Activated T-cell treated with anti-CD3 and anti-CD28 coated beads, Interleukin-2, amount 50 U/mL, for 24 hours (primary cell): ENCODE results near the gene TMOD1.
"Not testable (repeated sequence)": the region's sequence is repeated elsewhere in the genome, so short reads cannot be mapped to it uniquely, and the experiment has no call there.

Experiments used
- DNase-seq: peaks from one replicate; pipeline ENCODE4 v3.0.0-alpha.2; 2020
- H3K27ac Mint-ChIP-seq: 2 replicates; pipeline ENCODE4 v1.8.0; 2020; ENCODE audit warnings: mild to moderate bottlenecking, mixed read lengths
- H3K27me3 Mint-ChIP-seq: 2 replicates; pipeline ENCODE4 v1.8.0; 2020; ENCODE audit warnings: mixed read lengths
- H3K36me3 Mint-ChIP-seq: 2 replicates; pipeline ENCODE4 v1.8.0; 2020; ENCODE audit warnings: low read depth, mixed read lengths
- H3K4me1 Mint-ChIP-seq: 2 replicates; pipeline ENCODE4 v1.8.0; 2020; ENCODE audit warnings: low read depth, mixed read lengths
- H3K4me3 Mint-ChIP-seq: 2 replicates; pipeline ENCODE4 v1.8.0; 2020; ENCODE audit warnings: mild to moderate bottlenecking, moderate library complexity, mixed read lengths
- H3K9me3 Mint-ChIP-seq: 2 replicates; pipeline ENCODE4 v1.8.0; 2020; ENCODE audit warnings: mixed read lengths

The TMOD1 gene

DNA sequence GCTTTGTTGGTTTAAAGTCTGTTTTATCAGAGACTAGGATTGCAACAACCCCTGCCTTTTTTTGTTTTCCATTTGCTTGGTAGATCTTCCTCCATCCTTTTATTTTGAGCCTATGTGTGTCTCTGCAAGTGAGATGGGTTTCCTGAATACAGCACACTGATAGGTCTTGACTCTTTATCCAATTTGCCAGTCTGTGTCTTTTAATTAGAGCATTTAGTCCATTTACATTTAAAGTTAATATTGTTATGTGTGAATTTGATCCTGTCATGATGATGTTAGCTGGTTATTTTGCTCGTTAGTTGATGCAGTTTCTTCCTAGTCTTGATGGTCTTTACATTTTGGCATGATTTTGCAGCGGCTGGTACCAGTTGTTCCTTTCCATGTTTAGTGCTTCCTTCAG is 83.3 kb downstream of the TMOD1 start:
- not testable (repeated sequence) for DNase-seq, H3K4me3 Mint-ChIP-seq, H3K4me1 Mint-ChIP-seq, H3K27me3 Mint-ChIP-seq, H3K36me3 Mint-ChIP-seq, H3K9me3 Mint-ChIP-seq, H3K27ac Mint-ChIP-seq

DNA sequence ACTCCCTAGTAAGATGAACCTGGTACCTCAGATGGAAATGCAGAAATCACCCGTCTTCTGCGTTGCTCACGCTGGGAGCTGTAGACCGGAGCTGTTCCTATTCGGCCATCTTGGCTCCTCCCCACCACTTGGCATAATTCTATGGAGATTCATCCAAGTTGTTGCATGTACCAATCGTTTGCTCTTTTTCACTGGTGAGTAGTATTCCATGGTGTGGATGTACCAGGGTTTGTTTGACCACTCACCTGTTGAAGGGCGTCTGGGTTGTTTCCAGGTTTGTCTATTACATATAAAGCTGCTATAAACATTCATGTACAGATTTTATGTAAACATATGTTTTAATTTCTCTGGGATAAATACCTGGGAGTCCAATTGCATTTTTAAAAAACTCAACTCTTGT is 85.4 kb downstream of the TMOD1 start:
- not testable (repeated sequence) for H3K27me3 Mint-ChIP-seq, H3K36me3 Mint-ChIP-seq, H3K27ac Mint-ChIP-seq, H3K4me3 Mint-ChIP-seq, H3K9me3 Mint-ChIP-seq, DNase-seq, H3K4me1 Mint-ChIP-seq

DNA sequence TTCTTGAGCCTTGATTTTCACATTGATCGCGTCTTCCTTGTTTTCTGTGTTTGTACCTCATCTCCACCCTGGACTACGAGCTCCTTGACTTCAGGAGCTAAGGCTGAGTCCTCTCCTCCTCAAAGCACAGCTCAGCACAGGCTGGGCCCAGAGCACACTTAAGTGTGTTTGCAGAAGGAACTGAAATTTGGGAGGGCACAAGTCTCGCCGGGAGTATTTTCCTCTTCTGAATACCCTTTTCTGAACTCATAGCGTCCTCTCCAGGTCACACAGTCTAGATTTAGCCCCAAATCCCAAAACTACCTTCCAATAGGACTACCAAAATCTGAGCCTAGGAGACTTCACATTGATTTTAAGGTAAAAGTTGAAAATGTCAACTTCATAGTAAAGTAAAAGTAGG is 90.1 kb downstream of the TMOD1 start:
- Mint-ChIP-seq H3K27ac (no peak overlapping the region), H3K27me3 (peaks cover 2% of the 10 kb centered on the region), H3K4me1 (no peaks in the 10 kb centered on the region), H3K36me3 (peaks cover 7% of the 10 kb centered on the region), H3K9me3 (peaks cover 5% of the 10 kb centered on the region), H3K4me3 (no peak overlapping the region)
- DNase-seq, result no peak

DNA sequence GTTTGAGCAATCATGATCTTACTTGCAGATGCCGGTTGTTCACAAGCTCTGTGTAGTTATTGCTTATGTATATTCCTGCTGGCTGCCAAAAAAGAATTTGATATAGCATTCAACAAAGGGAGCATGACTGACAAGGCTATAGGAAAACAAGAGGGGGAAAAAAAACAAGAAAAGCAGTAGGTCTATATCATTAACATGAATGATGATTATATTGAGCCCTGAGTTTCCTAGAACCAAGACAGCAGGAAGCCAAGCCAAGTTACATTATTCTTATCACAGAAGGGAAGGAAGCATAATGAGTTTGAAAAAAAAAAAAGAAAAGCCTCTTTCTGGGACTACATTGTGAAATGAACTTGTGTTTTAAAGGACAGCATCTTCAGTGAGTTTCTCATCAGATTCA is 90.7 kb downstream of the TMOD1 start:
- DNase-seq, result no peak
- no peak overlapping the region for H3K4me3 Mint-ChIP-seq
- peaks cover under 1% of the 10 kb centered on the region for H3K9me3 Mint-ChIP-seq
- H3K27ac Mint-ChIP-seq, result no peak overlapping the region
- peaks cover 2% of the 10 kb centered on the region for H3K27me3 Mint-ChIP-seq
- peaks cover 3% of the 10 kb centered on the region for H3K36me3 Mint-ChIP-seq
- H3K4me1 Mint-ChIP-seq, result no peaks in the 10 kb centered on the region

DNA sequence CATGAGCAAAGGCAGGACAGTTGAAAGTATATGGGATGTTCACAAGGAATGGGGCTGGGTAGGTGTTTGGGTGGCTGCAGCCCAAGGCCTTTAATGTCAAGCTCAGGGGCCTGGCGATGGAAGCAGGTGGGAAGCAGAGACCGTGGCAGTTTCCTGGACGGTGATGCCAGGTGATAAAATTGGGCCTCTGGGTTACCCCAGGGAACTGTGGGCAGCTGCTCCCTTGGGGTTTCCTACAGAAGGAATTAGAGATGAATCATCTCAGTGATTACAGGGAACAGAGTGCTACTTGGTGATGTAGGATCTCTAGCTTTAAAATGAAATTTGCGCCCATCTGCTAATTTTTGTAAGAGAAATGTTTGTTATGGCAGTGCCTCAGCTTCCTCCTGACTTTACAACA is 92.5 kb downstream of the TMOD1 start:
- H3K36me3 Mint-ChIP-seq, result no peaks in the 10 kb centered on the region
- DNase-seq, result no peak
- H3K9me3 Mint-ChIP-seq, result no peaks in the 10 kb centered on the region
- H3K4me1 Mint-ChIP-seq, result peaks cover 7% of the 10 kb centered on the region
- H3K27me3 Mint-ChIP-seq, result peaks cover 2% of the 10 kb centered on the region
- no peak overlapping the region for H3K4me3 Mint-ChIP-seq
- no peak overlapping the region for H3K27ac Mint-ChIP-seq

DNA sequence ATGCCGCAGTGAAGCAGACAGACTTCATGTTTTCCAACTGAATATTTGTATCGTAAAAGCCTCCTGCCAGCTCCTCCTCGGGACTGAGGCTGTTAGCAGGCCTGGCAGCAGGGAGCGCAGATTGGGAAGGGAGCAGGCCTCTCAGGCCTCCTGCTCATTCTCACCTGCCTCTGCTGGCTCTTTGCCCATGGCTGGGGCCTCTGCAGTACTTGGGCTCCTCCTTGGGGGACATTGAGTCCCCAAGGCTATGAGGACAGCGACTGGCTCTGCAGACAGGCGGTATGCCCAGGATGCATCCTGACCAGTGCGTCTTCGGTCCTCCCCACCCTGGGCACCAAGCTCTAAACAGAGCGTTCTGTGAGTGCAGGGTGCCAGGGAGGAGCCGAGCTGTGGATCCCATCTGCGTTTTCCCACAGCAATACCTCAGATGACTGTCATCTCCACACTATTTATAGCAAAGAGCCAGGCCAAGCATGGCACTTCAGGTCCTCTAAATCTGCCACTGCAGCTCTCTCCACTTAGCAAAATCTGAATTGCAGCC is 93.0 kb downstream of the TMOD1 start:
- Mint-ChIP-seq H3K4me3 (no peak overlapping the region), H3K9me3 (no peaks in the 10 kb centered on the region), H3K4me1 (peaks cover 7% of the 10 kb centered on the region), H3K36me3 (peaks cover under 1% of the 10 kb centered on the region), H3K27ac (no peak overlapping the region), H3K27me3 (peaks cover 2% of the 10 kb centered on the region)
- no peak for DNase-seq

DNA sequence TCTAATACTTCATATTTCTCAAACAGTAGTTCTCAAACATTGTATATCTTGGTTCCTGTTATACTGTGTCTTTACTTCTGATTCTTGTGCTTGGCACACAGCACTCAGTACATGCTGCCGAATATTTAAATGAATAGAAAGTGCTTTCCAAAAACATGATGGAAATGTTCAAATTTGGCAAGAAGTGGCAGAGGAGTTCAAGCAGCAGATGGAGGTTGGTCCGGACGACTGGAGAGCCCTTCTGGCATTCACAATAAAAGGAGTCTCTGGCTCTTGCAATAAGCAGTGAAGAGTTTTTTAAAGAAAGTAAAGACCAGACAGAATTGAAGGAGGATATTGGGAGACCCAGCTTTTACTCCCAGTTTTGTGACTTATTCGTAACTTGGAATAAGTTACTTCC is 95.4 kb downstream of the TMOD1 start:
- no peak overlapping the region for H3K4me3 Mint-ChIP-seq
- no peaks in the 10 kb centered on the region for H3K9me3 Mint-ChIP-seq
- peaks cover 25% of the 10 kb centered on the region for H3K36me3 Mint-ChIP-seq
- no peak for DNase-seq
- peaks cover 7% of the 10 kb centered on the region for H3K4me1 Mint-ChIP-seq
- no peak overlapping the region for H3K27ac Mint-ChIP-seq
- no peaks in the 10 kb centered on the region for H3K27me3 Mint-ChIP-seq

DNA sequence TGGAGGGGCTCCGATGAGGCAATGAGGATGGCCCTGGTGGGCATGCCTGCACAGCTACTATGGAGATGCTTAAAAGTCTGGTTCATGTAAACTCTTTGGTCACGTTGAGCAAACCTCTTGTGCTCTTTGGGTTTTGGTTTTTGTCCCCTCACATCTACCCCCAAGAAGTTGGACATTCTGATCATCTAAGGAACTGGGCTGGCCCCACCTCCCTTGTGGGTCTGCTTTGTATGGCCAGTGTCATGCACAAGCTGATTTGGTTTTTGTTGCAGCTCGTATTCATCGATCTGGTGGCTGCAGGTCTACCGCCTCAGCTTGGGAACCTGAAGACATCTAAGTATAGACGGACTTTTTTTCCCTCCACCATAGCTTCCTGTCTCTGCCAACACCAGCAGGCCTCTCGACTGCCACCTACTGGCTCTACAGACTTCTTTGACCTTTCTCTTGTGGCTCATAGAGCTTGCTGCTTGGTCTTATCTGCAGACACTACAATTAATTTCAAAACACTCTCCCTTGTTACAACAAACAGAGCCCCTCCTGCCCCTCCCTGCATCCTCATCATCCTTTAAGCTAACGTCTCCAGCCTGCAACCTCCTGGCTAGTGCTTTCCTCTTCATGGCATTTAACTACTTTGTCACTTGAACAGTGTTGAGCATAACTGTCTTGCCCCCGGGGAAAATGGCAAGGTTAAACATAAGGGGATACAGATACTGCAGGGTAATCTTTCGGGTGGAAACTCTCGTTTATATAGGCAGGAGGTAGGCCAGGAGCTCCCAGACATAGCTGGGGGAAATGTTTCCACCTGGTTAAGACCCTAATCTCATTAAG is 97.2 kb downstream of the TMOD1 start:
- Mint-ChIP-seq H3K27ac (no peak overlapping the region), H3K9me3 (no peaks in the 10 kb centered on the region), H3K36me3 (peaks cover 42% of the 10 kb centered on the region), H3K27me3 (no peaks in the 10 kb centered on the region), H3K4me3 (no peak overlapping the region), H3K4me1 (peaks cover 7% of the 10 kb centered on the region)
- DNase-seq, result peak; percentile 67

DNA sequence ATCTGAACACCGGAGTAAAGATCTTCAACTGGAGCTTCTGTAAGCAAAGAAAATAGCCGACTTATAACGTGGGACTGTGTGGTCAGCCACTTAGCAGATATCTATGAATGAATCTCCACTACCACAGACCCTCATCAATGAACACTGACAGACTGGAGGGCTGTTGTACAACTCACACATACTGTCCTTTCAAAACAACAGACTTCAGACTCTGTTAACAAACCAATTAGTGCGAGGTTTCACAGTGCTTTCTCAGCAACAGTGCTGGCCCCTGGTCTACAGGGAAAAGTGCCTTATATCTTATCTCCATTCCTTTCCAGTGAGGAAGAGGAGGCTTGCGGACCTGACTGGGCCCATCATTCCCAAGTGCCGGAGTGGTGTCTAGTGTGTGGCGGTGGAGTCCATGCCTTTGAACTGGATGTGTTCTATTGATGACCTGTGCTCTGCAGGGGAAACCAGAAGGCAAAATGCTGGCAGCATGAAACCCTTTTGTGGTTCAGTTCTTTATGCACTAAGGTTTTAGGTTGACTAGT is 97.9 kb downstream of the TMOD1 start:
- Mint-ChIP-seq H3K36me3 (peaks cover 48% of the 10 kb centered on the region), H3K4me1 (peaks cover 7% of the 10 kb centered on the region), H3K27me3 (no peaks in the 10 kb centered on the region), H3K27ac (no peak overlapping the region), H3K4me3 (no peak overlapping the region), H3K9me3 (no peaks in the 10 kb centered on the region)
- DNase-seq, result no peak

DNA sequence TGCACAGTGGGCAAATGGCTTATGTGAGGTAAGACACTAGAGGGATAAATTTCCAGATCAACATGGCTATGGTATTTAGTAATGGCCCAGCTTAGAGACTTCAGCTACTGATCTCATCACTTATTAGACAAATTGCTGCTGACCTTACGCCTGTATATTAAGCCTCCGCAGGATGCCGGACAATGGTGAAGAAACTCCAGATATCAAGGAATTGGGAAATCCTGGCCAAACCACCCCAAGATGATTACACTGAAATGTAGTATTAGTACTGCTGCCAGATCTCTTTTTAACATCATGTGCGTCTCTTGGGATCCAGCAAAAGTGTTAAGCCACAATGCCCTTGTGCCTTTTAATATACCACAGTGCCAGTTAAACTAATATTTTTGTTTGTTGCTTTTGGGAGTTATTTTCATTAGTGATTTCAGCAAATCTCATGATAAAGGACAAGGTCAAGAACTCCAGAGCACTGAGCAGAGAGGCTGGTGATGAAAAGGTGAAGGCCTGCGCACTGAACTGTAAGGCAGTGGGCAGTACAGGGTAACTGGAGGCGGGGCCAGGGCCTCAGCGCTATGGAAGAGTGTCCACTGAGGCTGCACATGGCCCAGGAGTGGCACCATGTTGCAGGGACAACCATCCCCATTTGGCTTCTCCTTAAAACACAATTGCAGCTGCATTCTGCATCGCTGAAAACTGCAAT is 99.2 kb downstream of the TMOD1 start:
- Mint-ChIP-seq H3K36me3 (peaks cover 61% of the 10 kb centered on the region), H3K4me3 (no peak overlapping the region)

DNA sequence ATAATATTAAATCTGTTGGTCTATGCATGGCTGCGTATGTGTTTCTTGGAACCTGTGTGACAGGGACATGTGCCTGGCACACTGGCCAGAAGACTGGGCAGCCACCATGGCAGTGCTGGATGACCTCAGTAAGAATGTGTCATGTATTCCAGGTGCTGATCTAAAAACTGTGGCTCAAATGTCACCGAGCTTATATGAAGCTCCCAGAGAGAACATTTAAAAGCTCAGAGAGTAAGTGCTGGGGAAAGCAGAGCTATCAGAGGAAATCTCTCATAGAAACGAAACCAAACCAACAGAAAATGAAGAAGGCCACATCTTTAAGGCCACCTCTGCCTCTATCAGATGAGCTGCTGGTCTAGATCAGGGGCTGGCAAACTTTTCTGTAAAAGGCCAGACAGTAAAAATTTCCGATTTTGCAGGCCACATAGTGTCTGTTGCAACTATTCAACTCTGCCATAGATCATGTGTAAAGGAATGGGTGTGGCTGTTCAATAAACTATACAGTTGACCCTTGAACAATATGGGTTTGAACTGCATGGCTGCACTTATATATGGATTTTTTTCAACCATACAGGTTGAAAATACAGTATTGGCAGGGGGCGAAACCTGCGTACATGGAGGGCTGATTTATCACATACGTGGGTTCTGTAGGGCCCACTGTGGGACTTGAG is 99.9 kb downstream of the TMOD1 start:
- no peaks in the 10 kb centered on the region for H3K9me3 Mint-ChIP-seq

More for the DNA sequence above, 99.2 kb downstream of the TMOD1 start:
- H3K27me3 Mint-ChIP-seq, result no peaks in the 10 kb centered on the region
- DNase-seq, result no peak
- H3K27ac Mint-ChIP-seq, result no peak overlapping the region
- H3K9me3 Mint-ChIP-seq, result no peaks in the 10 kb centered on the region
- H3K4me1 Mint-ChIP-seq, result peaks cover 7% of the 10 kb centered on the region

DNA sequence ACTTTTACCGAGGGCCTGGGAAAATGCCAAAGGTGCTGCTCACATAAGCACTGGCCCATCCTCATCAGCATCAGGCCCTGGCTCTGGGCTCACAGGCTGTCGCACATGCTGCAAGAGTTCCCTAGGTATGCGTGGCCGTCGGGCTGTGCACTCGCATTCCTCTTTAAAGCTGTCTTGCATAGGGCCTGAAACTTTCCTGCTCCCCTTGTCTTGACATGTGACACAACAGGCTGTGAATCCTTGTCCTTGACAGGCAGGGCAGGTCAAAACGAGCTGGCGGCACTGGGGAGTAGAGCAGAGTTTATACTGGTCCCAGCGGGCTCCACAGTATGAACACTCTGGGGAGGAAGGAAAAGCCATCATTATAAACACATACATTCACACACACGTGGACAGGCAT is 101.0 kb downstream of the TMOD1 start:
- no peak for DNase-seq
- Mint-ChIP-seq H3K27ac (peak overlapping the region; percentile 0), H3K9me3 (no peaks in the 10 kb centered on the region), H3K4me1 (peaks cover 7% of the 10 kb centered on the region), H3K4me3 (no peak overlapping the region), H3K27me3 (no peaks in the 10 kb centered on the region), H3K36me3 (peaks cover 75% of the 10 kb centered on the region)

More for the DNA sequence above, 99.9 kb downstream of the TMOD1 start:
- Mint-ChIP-seq H3K4me1 (peaks cover 7% of the 10 kb centered on the region), H3K27ac (no peak overlapping the region), H3K4me3 (no peak overlapping the region), H3K27me3 (no peaks in the 10 kb centered on the region), H3K36me3 (peaks cover 68% of the 10 kb centered on the region)
- DNase-seq, result no peak

DNA sequence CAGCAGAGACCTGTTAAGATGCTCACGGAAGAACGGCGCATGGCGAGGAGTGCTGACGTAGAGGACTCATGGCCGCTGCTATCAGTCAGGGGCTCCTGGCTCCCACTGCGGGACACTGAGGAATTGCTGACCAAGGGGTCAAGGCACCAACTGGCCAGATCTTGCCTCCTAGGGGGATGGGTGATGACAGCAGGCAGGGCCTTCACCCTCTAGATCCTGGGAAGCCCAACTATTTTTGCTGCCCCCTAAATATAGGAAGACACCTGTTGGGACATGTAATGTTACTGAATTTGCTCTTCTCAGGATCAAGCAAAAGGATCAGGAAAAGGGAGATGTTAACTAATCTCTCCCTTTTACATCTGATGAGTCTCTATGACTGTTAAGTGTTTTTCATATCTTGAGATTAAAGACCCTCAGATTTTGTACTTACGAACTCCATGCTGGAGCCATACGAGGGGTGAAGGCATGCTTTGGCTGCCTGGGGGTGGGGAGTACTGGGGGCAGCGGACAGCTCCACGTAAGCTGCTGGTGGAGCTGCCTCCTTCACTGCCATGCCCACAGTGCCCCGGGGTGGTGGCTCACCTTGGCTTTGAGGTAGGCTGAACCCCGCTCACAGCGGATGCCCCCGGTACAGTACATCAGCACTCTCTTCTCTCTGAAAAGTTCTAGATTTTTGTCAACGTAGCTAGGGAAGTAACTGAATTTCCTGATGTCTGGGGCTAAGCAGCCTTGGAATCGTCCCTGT is 103.6 kb downstream of the TMOD1 start:
- no peaks in the 10 kb centered on the region for H3K4me1 Mint-ChIP-seq

More for the DNA sequence above, 103.6 kb downstream of the TMOD1 start:
- H3K9me3 Mint-ChIP-seq, result no peaks in the 10 kb centered on the region
- H3K36me3 Mint-ChIP-seq, result peaks cover 84% of the 10 kb centered on the region
- no peak overlapping the region for H3K27ac Mint-ChIP-seq
- DNase-seq, result no peak
- H3K4me3 Mint-ChIP-seq, result no peak overlapping the region
- no peaks in the 10 kb centered on the region for H3K27me3 Mint-ChIP-seq
